Gastroesophageal sphincter (tissue), 3 donors: Measurements from ENCODE around the gene USP32.
"Not testable (repeated sequence)": the region's sequence is repeated elsewhere in the genome, so short reads cannot be mapped to it uniquely, and the experiment has no call there.

Experiments used
- CTCF ChIP-seq, 4 experiments: fragments of 200-600 bp in 2 of 4; fragments of 450-650 bp in 2 of 4; sonication (generic) in 1 of 4; IDR thresholded peaks; one replicate each; pipeline ENCODE4 v1.5.1; 2017 to 2019; ENCODE audit warnings: antibody characterized with exemption in 4 of 4, mild to moderate bottlenecking in 2 of 4, moderate library complexity in 2 of 4
- POLR2A ChIP-seq, 2 donors: fragments of 450-650 bp; IDR thresholded peaks; one replicate each; pipeline ENCODE4 v1.6.1; 2017; ENCODE audit warnings: antibody characterized with exemption in 2 of 2, mild to moderate bottlenecking in 2 of 2, moderate library complexity in 1 of 2
- POLR2AphosphoS5 ChIP-seq: sonication (generic); formaldehyde crosslinking; IDR thresholded peaks from one replicate; pipeline ENCODE4 v1.6.1; 2017; ENCODE audit warnings: antibody characterized with exemption

- not testable (repeated sequence) for TF ChIP-seq CTCF (IDR thresholded peaks at IDR 0.05); POLR2A (IDR thresholded peaks at IDR 0.05); POLR2AphosphoS5
These were observed 193.3 kb downstream of the USP32 start for GRCh38 chr17:60198630-60199029.
